Right renal cortex interstitium (tissue), 3 donors: ENCODE data around the gene WDR33. TPM values are rescaled to one million over a fixed set of nuclear protein-coding genes. Genes with fewer than 3 reads are reported as not detected.

Source experiments
- DNase-seq, 3 donors: peaks; one replicate each; pipeline ENCODE4 v3.0.0-alpha.2; 2013; ENCODE audit warnings: low read depth in 3 of 3, low spot score in 2 of 3
- polyA plus RNA-seq, 3 donors: library from polyadenylated mRNA; unstranded; fragments of 120-200 nt; gene quantifications; one replicate each; pipeline ENCODE4 v1.2.1, GENCODE V29; 2013; ENCODE audit not compliant: insufficient read length in 3 of 3

WDR33 gene
- polyA plus RNA-seq, 3 donors: 57.2 to 74.7 (median 60.9) TPM

DNA sequence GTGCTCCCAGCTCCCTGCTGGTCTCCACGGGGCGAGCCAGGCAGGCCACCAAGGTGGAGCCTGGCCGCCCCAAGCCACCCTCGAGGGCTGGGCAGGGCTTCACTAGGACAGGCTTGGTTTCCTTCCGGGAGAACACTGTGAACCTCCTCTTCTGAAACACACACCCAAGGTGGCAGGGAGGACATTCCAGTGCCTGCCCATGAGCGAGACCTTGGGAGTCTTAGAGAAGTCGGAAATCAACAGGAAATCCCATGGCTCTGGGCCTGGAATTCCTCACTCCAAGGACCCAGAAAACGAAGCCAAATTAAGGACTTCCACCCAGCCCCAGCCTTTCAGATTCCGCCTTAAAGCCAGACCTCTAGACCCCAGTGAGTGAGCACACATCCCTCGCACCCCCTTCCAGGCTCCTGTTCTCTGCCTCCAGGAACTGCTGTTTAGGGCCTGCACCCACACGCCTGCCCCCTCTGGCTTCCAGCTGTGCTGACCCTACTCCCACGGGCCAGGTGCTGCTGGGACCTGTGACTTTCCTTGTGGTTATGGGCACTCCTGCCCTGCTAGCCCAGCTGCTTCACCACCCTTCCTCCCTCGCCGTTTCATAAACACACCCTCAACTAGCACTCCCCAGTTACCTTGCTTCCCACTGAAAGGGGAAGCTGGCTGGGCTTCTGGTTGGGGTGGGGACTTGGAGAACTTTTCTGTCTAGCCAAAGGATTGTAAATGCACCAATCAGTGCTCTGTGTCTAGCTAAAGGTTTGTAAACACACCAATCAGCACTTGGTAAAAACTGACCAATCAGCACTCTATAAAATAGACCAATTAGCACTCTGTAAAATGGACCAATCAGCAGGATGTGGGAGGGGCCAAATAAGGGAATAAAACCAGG, 151.3 kb downstream of the WDR33 start:
- no peak for DNase-seq

DNA sequence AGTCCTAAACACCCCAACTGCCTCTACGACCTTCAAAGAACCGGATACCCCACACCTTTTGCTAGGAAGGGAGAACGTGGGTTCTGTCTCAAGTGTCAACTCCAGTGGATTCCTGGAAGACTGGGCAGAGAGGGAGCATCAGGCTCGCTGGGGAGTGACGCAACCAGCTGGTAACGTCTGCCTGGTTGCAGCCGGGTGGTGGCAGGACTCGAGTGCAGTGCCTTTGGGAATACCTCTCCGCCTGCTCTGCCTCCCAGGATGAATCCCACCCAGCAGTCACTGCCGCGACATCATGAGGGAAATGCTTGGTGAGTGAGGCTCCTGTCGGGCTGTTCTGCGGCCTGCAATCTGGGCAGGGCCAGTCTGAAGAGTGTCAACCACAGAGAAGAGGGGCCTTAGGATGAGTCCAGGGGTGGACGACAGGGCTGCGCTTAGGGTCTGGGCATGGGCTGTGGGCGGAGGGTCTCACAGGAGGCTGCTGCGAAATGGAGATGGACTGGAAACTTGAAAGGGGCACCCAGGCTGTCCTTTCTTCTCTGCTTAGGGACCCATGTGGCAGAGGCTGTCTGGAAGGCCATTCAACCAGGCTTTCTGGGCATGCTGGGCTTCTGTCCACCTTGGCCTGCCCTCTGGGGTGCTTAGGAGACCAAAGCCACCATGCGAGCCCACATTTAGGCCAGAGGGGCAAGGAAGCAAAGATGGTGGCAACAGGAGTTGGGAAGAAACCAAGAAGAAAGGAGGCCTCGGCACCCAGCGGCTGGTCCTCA, 152.1 kb downstream of the WDR33 start:
- no peak for DNase-seq

DNA sequence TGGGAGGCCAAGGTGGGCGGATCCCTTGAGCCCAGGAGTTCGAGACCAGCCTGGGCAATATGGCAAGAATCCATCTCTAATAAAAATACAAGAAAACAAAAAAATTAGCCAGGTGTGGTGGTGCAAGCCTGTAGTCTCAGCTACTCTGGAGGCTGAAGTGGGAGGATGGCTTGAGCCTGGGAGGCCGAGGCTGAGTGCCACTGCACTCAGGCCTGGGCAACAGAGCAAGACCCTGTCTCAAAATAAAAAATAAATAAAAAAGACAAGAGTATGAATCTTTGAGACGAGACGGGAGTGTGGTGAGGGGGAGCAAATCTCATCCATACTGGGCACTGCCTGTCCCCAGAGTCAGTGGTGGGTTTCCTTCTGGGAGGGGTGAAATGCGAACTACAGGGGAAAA, 152.8 kb downstream of the WDR33 start:
- DNase-seq: no peak

DNA sequence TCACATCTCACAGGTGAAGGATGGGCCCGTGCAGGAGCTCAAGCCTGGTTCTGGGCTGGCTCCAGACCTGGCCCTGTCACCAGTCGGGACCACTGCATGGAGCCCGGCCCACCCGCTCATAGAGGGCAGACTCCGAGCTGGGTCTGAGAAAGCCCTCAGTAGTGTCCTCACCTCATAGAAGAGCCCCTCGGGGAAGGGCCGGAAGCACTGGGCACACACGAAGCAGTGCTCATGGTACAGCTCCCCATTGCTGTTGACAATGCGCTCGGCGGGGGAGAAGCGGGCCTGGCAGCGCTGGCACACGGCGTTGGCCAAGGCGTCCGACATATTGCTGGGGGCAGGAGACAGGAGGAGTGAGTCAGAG, 153.8 kb downstream of the WDR33 start:
- no peak for DNase-seq

DNA sequence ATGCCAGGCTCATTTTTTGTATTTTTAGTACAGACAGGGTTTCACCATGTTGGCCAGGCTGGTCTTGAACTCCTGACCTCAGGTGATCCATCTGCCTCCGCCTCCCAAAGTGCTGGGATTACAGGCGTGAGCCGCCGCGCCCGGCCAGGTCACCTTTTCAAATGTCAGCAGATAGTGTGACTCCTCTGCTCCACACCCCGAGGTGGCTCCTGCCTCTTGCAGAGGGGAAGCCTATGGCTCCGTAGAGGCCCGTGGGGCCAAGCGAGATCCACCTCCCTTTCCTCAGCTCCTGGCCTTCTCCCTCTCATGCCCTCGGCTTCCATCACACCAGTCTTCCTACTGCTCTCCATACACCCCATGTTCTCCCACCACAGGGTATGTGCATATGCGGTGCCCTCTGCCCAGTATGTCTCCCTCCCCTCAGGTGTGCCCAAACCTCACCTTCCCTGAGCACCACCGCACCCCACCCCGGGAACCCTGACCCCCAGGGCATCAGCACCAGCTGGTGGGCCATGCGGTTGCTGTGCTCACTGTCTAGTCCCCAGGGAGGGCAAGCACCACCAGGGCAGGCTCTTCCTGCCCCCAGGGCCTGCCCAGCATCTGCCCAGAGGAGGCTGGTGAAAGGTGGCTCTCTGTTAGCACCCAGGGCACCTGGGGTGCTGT, 154.3 kb downstream of the WDR33 start:
- DNase-seq: no peak

DNA sequence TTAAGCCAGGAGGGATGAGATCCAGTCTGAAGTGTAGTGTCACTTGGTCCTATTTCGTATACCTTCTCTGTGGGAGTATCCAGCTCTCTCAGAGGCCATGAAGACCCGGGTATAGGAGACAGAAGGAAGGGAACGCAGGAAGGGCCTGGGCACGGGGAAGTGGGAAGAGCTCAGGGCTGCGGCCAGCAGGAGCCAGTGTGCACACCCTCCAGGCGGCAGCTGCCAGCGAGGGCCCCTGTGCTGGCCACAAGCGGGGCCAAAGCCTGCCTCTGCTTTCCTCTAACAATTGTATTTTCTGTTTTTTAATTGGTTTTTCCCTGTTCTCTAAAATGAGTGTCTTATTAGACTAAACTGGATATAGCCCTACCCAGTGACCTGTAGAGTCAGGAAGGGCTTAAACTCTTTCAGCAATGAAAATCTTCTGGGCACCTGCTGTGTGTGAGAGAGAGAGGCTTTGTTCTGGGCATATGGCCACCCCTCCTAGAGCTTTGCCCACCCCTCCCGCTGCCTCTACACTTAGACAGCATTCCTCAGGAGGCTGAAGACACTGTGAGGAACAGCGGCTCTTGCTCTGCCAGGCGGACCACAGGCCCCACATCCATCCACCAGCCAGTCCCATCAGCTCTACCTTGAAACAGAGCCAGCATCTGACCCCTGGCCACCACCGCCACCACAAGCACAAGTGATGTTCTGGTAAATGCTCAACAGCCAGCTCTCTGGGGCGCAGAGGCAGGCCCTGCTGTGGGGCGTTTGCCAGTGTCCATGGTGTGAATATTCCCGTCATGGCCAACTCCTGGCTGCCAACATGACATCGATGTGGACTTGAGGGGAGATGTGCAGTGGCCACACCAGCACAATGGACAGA, 155.5 kb downstream of the WDR33 start:
- no peak for DNase-seq

DNA sequence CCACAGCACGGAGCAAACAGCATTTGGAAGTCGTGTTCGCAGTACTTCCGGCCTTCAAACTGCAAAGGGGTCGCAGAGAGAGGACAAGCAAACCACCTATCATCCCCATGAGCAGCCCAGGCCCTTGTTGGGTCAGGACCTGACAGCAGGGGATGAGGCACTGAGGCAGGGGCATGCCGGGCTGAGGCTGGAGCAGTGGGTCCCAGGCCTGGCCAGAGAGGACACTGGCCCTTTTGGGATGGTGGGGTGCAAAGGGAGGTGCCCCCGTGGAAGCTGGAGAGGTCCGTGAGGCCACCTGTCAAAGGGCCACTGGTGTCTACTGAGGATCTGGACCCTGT, 156.2 kb downstream of the WDR33 start:
- no peak for DNase-seq

DNA sequence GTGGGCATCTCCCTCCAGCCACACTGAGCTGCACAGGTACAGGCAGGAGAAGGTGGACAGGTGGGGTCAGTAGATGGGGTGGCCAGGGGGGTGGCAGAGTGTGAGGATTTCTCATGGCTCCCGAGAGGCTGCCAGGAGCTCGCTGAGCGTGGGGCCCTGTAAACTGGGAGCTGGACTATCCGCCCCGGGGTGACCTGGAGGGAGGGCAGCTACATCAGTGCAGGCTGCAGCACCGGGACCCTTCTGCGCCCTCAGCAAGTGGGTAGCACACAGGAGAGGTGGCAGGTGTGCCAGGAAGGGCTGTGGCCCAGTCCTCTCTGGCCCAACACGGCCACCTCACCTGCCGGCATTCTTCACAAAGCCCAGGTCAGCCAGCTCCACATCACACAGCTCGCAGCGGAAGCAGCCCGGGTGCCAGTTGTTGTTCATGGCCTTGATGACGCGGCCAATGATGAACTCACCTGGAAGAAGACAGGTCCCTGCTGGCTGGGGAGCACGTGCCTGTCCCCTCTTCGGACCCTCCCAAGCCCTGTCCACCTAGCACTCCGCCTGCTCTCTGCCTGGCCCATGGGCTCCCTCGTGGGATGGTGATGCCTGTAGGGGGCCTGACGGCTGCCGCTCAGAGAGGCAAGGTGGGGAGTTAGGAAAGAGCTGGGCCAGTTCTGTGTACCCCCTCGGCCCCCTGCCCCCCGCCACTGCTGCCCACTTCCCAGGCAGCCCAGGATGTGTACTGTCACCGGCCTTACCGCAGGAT, 156.7 kb downstream of the WDR33 start:
- no peak for DNase-seq

DNA sequence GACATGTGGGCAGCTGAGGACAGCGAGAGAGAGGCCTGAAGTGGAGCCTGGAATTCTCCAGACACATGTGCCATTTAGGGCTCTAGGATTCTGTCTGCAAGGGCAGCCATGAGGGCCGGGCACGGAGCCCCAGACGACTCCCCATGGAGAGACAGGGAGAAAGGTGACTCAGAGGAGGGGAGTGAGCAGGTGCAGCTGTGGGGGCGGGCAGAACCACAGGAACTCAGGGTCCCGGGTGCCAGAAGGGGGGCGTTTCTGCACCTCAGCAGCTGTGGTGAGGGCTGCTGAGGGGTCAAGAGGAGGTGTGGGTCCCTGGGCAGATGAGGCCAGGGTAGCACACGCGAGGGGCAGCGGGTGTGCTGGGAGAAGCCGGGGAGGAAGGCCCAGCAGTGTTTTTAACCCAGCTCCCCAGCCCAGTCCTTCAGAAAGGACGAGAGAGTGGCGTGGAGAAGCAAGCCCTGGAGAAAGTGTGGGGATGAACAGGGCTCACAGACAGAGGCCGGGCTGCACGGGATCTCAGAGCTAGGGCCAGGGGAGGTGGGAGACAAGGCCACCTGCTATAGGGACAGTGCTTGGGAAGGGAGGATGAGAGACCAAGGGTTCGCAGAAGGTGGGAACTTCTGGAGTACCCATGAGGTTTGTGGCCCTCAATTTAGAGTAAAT, 157.4 kb downstream of the WDR33 start:
- no peak for DNase-seq

DNA sequence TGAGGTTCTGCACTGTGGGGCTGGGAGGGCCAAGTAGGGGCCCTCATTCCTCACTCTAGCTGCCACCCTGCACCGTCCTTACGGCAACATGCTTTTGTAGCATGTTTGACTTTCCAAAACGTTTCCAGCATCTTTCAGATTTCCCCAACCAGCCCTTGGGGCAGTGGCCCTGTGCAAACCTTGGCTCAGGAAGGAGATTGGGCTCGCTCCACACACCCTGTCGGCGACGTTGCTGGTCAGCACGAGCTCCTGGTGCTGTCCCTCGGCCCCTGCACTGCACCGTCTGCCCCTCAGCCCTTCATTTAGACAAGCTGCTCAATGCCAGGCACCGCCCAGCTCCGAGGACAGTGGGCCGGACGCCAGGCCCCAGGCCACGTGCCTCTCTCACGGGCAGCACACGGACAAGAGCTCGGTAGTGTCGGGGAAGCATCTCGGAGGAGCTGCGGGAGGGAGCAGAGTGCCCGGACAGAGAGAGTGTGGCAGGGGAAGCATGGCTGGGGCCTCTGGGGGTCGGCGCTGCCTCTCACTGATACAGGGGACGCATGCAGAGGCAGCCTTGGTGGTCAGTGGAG, 158.1 kb downstream of the WDR33 start:
- no peak for DNase-seq

DNA sequence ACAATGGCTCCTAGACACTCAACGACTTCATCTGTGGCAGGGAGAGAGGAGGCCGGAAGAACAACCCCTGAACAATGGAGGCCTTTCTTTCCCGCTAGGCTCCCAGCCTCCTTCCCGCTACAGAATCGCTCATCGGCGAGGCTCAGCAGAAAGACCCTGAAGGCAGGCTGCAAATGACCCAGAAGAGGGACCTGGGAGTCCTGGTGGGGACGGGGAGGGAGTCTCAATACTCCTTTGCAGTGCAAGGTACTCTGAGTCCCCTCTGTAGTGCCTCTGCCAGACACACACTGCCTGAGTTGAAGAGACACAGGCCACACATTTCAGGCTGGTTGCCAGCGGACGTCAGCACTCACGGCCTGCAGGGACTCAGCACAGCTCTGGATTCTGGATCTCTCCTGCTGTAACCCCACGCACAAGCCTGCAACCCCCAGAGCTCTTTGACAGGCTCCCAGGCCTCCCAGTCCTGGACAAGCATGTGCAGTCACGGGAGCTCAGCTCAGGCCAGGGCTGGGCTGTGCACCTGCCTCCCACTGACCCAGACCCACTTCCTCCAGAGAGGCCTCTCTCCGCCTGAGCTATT, 158.9 kb downstream of the WDR33 start:
- no peak for DNase-seq

DNA sequence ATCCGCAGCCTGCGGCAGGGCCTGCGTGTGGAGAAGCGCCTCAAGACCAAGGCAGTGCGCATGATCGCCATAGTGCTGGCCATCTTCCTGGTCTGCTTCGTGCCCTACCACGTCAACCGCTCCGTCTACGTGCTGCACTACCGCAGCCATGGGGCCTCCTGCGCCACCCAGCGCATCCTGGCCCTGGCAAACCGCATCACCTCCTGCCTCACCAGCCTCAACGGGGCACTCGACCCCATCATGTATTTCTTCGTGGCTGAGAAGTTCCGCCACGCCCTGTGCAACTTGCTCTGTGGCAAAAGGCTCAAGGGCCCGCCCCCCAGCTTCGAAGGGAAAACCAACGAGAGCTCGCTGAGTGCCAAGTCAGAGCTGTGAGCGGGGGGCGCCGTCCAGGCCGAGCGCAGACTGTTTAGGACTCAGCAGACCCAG, 159.6 kb downstream of the WDR33 start:
- no peak for DNase-seq

Other genes starting within 250 kb of the WDR33 start
- under 1 TPM; 0.29 to 0.53 (median 0.51) TPM for gene GPR17, start 165.0 kb downstream of the WDR33 start, polyA plus RNA-seq
- gene LIMS2, start 135.6 kb downstream of the WDR33 start, polyA plus RNA-seq: 10 to 100 TPM; 16.4 to 16.5 (median 16.4) TPM
- gene SFT2D3, start 109.7 kb downstream of the WDR33 start, polyA plus RNA-seq: not detected
- 10 to 100 TPM; 36.6 to 37.9 (median 36.6) TPM for gene POLR2D, start 47.0 kb upstream of the WDR33 start, polyA plus RNA-seq
- gene AMMECR1L, start 74.8 kb upstream of the WDR33 start, polyA plus RNA-seq: 10 to 100 TPM; 27.4 to 28.4 (median 28.1) TPM
- 10 to 100 TPM; 27.1 to 29.1 (median 27.7) TPM for gene SAP130, start 216.9 kb upstream of the WDR33 start, polyA plus RNA-seq